GM12874 (cell line): ENCODE measurements around the gene HDX.

Experiments used
- TF ChIP-seq, protein P1 (sequence below): IDR thresholded peaks from 2 replicates; pipeline ENCODE4 v1.5.1; 2011; ENCODE audit warnings: low read depth, mild to moderate bottlenecking, control low read depth, low read length, moderate library complexity; ENCODE audit not compliant: insufficient read depth

HDX gene, protein sequence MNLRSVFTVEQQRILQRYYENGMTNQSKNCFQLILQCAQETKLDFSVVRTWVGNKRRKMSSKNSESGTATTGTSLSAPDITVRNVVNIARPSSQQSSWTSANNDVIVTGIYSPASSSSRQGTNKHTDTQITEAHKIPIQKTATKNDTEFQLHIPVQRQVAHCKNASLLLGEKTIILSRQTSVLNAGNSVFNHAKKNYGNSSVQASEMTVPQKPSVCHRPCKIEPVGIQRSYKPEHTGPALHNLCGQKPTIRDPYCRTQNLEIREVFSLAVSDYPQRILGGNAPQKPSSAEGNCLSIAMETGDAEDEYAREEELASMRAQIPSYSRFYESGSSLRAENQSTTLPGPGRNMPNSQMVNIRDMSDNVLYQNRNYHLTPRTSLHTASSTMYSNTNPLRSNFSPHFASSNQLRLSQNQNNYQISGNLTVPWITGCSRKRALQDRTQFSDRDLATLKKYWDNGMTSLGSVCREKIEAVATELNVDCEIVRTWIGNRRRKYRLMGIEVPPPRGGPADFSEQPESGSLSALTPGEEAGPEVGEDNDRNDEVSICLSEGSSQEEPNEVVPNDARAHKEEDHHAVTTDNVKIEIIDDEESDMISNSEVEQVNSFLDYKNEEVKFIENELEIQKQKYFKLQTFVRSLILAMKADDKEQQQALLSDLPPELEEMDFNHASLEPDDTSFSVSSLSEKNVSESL

DNA sequence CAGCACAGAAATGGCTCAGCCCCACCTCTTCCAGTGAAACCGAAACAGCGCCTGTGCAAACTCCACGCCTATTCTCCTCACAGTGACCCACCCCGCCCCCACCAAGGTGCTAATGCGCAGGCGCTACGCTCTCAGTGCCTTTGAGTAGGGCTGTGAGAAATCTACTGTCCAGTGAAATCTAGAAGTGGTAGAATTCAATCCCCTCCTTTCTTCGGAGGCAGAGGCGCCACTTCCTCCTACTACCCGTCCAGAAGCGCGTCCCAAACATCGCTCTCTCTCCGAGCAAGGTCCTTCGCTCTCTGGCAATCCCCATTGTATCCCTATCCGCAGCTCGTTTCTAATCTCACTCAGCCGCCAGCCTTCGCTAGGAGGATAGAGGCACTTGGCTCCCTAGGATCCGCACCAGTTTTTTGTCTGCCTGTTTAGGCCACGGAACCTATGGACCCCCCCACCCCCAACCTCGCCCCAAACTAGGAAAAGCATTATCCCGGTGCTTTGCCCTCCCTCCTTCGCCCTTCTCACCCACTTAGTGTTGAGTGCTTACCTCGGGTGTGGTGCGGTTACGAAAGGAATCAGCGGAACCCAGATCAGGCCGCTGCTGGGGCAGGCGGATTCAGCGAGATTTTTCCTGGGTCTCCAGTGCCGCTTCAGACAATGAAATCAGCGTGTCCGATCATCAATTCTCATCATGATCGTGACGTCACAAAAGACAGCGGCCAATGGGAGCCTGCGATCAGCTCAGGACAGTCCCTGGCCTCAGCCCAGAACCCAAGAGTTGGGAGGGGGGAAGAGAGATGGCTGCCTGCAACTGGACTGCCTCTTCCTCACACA is at the start of gene HDX:
Gene HDX (minus strand): TSS at position 656 of the 831 bp plus-strand sequence. CDS start 27,056 bp downstream, outside the sequence.
- TF ChIP-seq, protein P1, sequence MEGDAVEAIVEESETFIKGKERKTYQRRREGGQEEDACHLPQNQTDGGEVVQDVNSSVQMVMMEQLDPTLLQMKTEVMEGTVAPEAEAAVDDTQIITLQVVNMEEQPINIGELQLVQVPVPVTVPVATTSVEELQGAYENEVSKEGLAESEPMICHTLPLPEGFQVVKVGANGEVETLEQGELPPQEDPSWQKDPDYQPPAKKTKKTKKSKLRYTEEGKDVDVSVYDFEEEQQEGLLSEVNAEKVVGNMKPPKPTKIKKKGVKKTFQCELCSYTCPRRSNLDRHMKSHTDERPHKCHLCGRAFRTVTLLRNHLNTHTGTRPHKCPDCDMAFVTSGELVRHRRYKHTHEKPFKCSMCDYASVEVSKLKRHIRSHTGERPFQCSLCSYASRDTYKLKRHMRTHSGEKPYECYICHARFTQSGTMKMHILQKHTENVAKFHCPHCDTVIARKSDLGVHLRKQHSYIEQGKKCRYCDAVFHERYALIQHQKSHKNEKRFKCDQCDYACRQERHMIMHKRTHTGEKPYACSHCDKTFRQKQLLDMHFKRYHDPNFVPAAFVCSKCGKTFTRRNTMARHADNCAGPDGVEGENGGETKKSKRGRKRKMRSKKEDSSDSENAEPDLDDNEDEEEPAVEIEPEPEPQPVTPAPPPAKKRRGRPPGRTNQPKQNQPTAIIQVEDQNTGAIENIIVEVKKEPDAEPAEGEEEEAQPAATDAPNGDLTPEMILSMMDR, result no peak

DNA sequence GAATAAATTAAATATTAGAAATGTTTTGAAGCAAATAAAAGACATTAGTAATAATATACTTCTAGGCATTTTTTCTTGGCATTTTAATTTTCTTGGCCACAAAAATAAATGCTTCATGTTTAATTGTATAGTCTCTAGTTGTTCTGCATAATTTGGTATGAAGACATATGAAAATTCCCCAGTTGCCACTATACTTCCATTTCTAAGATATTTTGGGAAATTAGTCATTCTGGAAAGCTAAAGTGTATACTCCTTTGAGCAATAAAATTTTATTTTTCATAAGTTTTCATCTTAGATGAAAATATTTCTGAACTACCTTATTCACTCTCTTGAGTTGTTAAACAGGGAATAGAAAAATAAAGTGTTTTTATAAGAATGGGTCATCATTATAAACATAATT is 13.8 kb downstream of the HDX start:
- TF ChIP-seq, protein P1, result no peak

DNA sequence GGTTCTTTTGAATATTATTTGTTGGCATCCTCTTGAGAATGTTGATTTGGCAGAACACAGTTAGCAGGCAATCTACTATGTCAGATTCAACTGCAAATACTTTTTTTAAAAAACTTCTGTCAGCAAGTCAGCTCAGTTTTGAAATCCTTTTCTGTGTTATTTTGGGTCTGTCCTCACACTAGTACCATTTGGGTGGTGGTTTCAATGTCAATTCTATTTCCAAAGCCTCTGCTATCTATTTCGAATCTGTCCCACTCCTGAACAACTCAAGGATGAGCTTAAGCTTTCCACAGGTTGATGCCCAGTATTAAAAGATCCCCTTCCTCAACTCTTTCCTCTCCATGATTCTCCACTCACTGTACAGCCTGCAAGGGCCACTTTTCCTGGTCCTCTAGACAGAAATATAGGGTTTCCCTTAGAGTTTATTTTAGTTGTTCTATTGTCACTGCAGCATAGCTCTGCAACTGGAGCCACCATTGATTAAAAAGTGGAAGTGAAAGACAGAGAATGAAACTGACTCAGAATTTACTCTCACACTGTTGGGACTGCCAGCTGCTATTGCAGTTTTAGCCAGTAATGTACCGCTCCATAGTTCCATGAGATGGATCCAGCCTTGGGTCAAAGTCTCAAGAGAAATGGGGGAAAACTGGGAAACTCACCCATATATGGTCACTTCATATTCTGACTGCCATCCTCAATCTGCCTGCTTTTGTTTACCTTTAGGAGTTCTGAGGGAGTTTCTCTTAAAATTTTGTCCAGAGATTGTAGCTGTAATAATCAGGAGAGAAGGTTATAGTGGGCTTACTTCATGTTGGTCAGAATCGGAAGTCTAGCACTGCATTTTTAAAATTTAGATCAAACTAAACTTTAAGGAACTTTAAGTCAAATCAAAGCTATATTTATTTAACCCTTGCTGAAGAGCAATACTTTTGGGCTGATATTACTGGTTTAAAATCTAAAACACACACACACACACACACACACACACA is 14.6 kb downstream of the HDX start:
- TF ChIP-seq, protein P1, result no peak

DNA sequence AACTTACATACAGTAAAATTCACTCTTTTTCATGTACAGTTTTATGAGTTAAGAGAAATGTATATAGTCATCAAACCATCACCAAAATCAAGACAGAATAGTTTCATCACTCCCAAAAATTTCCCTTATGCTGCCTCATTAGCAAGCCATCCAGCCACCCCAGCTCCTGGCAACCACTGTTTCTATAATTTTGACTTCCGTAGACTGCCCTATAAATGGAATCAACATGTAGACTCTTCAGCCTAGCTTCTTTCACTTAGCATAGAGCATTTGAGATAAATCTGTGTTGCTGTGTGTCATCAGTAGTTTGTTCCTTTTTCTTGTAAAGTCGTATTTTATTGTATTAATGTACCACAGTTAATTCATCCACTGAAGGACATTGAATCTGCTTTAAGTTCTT is 23.2 kb downstream of the HDX start:
- TF ChIP-seq, protein P1, result no peak

DNA sequence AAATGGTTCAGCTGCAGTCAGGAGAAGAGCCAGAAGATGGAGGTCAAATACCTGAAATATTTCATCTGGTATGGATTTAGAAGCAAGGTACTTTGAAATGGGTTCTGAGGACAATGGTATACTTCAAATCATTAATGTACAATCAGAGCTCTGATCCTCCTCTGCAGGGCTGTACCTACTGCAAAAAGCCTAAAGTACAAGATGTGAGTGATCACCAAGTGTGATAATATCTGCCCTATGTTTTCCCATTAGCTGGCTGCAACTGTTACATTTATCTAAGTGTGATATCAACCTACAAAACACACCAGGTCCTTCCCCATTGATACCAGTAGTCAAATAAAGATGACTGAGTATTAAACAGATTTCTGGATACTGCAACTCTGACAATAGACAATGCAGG is 25.1 kb downstream of the HDX start:
- TF ChIP-seq, protein P1, result no peak

DNA sequence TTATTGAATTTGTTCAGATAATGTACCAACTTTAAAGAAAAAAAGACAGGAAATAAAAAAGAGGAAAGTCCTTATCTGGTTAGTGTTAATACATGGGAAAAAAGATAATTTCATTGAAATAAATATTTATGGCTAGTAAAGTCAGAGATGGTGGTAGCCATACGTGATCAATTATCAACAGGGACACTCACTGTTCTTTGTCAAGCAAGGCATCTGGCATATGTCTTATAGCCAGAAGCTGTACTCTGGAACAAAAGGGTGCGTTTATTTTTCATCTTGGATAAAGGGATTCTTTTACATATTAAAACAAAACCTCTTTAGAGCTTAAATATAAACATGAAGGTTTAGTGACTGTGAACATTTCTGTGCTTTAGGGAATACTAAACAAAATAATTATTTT is 26.7 kb downstream of the HDX start:
- TF ChIP-seq, protein P1, result no peak
